Measurements from ENCODE around the gene FGF8.

The FGF8 gene

DNA sequence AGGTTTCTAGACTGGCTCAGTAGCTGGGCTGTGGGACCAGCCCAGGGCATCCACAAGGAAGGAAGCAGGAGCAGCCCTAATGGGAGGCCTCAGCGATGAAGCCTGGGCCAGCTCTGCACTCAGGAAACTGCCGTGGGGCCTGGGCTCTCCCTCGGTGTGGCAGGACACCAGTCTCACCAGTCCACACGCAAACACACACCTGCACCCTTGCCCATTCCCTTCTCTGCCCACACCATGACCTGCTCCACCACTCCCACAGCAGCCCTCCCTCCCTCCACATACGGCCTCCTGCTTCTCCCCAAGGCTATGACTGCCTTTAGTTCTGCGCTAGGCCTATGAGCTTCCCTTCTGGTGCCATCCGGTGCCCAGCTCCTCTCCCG, 7.1 kb downstream of the FGF8 start:
- DNase-seq (ENCODE audit: low read depth), result no peak

- DNase-seq (ENCODE audit: low read depth), result no peak
These were observed 7.7 kb downstream of the FGF8 start for GRCh38 chr10:101767966-101768790.

GRCh38 chr10:101767600-101767945, 8.3 kb downstream of the FGF8 start:
- DNase-seq (ENCODE audit: low read depth), result no peak

GRCh38 chr10:101766753-101767599, 8.9 kb downstream of the FGF8 start:
- no peak for DNase-seq (ENCODE audit: low read depth)

DNA sequence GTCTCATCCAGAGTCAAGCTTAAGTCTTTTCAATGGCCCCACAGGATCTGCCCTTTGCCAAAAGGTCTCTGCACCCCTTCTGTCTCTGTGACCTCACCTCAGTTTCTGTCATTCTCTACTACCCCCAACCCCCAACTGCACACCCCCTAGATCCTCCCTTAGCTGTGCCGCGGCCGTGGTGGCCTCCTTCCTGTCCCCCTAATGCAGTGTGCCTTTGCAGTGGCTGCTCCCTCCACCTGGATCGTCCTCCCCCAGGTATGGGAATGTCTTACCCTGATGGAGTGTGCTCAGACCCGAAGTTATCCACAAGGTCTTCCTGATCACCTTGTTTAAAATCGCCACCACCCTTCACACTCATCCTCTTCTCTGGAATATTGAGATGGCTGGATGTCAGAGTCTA, 9.6 kb downstream of the FGF8 start:
- no peak for DNase-seq (ENCODE audit: low read depth)

- no peak for DNase-seq (ENCODE audit: low read depth)
These were observed 12.6 kb downstream of the FGF8 start for GRCh38 chr10:101763141-101763846.

- no peak for DNase-seq (ENCODE audit: low read depth)
These were observed 13.2 kb downstream of the FGF8 start for GRCh38 chr10:101762736-101763135.

GRCh38 chr10:101761226-101761625, 14.7 kb downstream of the FGF8 start:
- no peak for DNase-seq (ENCODE audit: low read depth)

DNA sequence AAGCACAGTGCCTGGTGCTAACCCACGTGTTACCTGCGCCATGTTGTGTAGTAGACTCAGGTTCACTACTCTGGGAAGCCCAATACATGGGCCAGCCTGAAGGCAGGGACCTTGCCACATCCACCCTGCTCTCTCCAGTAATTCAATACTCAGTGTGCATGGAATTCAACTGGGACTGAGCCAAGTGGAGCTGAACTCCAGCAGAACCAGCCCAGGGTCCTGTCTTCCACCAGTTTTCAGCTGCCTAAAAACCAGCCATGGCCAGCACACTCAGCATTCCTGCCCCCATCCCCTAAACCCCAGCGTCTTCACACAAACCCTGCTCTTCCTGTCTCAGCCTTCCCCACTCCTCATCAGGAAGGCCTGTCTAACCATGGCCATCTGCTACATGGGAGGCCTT, 15.4 kb downstream of the FGF8 start:
- no peak for DNase-seq (ENCODE audit: low read depth)

DNA sequence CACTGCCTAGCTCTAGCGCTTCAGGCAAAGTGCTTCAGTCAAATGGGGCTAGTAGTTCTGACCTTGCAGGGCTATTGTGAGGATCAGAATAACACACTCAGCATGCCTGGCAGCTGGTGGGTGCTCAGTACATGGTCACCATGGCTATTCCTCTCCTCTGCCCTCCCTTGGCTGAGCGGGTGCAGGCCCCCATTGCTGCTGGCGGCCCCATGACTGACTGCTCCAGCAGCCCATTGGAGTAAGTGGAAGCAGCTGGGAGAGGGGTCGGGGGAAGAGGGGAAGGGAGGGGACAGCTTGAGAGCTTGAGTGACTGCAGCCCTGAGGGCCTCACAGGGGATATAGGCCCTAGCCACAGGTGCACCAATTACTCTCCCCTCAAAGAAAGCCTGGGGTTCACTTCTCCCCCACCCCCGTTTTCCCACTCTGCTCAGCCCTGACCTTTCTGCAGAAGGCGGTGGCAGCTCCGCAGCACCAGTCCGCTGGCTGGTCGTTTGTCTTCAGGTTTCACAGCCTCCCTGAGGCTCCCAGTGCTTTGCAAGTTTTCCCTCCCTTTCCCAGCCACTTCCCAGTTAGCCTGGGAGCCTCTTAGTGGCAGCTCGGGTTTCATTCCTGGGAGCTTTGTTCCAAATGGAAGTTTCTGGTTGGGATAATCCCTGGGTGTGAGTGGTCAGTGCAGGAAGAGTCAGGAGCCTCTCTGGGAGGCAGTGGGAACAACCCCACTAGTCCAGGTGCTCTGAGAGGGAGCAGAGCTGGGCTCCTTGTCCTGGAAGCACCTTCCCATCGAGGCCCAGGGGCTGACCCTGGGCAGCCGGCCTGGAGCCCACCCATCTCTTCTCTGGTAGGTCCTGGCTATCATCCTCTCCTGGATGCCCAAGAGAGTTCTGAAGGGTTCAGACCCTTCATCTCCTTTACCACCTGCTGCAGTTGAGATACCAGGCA, 16.3 kb downstream of the FGF8 start:
- no peak for DNase-seq (ENCODE audit: low read depth)

GRCh38 chr10:101758858-101759257, 17.1 kb downstream of the FGF8 start:
- DNase-seq (ENCODE audit: low read depth), result no peak

- DNase-seq (ENCODE audit: low read depth), result no peak
These were observed 23.7 kb downstream of the FGF8 start for GRCh38 chr10:101752241-101752640.

DNA sequence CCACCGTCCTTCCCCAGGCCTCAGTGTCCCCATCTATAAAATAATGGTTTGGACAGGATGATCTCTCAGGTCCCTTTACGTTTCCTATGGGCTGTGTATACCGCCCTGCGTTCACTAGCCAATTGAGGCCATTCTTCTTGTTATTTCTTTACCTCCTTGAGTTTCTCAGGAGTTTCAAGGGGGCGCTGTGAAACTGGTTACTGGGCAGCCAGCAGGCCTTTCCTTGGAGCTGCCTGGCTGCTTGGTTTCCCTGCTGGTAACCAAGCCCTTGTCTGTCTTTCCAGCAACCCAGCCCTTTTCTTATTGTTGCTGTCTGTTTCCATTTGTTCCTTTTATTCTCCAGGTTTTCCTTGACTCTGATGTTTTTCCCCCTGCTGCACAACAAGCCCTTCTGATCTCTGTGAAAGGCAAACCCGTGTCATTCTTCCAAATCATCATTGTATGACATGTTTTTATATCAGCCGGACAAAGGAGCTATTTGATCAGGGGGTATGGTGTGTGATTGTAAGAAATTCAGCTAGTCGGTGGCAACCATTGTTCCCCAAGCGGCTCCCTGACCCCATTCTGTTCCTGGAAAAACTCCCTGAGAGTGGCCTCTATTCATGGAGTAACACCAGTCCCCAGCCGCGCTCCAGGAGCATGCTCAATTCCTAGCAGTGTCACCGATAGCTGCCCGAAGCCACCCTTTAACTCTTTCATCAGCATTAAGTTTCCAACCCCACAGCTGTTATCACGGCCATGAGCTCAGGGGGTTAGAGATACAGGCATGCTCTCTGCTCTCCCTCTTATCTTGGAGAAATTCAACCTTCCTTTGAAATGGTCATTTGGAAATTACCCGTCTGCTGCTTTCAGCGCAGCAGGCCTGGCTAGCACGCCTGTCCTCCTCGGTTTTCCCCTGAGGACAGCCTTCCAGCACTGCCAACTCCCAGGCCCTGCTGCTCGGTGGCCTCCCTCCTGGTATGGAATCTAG, 26.6 kb downstream of the FGF8 start:
- peak; percentile 4 for DNase-seq (ENCODE audit: low read depth)

GRCh38 chr10:101748496-101748895, 27.4 kb downstream of the FGF8 start:
- DNase-seq (ENCODE audit: low read depth), result no peak

DNA sequence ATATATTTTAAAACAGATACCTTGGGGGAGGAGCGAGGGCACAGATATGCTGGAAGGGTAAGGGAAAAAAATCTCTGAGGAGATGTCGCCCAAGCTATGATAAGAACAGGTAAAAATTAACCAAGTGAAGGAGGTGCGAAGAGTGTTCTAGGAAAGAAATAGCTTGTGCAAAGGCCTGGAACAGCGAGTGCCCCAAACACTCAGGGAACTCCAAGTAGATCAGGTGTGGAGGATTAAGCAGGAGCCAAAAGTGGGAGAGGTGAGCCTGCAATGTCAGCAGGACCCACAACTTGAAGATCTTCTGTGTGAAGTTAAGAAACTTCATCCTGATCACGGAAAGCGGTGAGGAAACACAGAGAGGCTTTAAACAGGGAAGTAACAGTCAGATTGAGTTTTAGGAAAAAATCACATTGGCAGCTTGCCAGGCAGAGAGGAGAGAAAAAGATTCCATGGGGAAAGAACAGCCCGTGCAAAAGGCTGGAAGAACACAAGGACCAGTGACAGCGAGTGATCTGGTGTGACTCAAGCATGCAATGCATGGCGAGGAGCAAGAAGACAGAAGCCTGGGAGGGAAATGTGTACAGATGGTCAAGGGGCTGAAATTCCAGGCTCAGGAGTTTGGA, 30.7 kb downstream of the FGF8 start:
- no peak for DNase-seq (ENCODE audit: low read depth)

GRCh38 chr10:101744267-101744666, 31.6 kb downstream of the FGF8 start:
- peak; percentile 8 for DNase-seq (ENCODE audit: low read depth)

DNA sequence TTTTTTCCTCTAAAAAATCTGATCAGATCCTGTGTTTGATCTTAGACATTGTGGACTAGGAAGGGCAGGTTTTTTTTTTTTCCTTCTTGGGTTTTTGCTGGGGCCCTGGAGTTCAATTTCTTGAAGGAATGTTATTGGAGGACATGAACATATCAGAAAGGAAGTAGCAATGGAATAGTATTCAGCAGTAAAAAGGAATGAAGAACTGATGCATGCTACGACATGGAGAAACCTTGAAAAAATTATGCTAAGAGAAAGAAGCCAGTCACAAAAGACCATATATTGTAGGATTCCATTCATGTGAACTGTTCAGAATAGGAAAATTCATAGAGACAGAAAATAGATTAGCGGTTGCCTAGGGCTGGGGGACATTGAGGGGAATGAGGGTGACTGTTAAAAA, 34.0 kb downstream of the FGF8 start:
- no peak for DNase-seq (ENCODE audit: low read depth)

GRCh38 chr10:101736666-101737065, 39.2 kb downstream of the FGF8 start:
- no peak for DNase-seq (ENCODE audit: low read depth)

GRCh38 chr10:101732096-101732495, 43.8 kb downstream of the FGF8 start:
- no peak for DNase-seq (ENCODE audit: low read depth)

DNA sequence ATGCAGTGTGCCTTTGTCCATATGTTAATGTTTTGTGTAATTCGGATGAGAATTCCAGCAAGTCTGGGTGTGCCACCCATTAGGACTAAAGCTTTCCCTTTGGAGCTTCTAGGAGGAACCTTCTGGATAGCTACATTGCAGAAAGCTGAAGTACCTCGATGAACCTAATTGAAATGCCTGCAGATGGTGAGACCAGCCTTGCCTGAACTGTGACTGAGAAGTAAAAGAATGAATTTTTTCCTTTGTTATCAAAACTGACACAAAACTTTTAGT, 49.9 kb downstream of the FGF8 start:
- DNase-seq (ENCODE audit: low read depth), result no peak

Measured in amniotic epithelial cell (primary cell).